NCI-H82 treated with DMSO at 0.1 percent for 48 hours (cell line): ENCODE results near the gene RDX.

Source experiments
- DNase-seq: peaks from one replicate; lab custom pipeline; 2025; ENCODE audit not compliant: unreplicated experiment; lab: John Stamatoyannopoulos, UW

RDX gene

GRCh38 chr11:110174645-110175310 is 121.6 kb downstream of the RDX start:
- DNase-seq: no peak

- no peak for DNase-seq
Measured at GRCh38 chr11:110173811-110174644, 122.4 kb downstream of the RDX start.

DNA sequence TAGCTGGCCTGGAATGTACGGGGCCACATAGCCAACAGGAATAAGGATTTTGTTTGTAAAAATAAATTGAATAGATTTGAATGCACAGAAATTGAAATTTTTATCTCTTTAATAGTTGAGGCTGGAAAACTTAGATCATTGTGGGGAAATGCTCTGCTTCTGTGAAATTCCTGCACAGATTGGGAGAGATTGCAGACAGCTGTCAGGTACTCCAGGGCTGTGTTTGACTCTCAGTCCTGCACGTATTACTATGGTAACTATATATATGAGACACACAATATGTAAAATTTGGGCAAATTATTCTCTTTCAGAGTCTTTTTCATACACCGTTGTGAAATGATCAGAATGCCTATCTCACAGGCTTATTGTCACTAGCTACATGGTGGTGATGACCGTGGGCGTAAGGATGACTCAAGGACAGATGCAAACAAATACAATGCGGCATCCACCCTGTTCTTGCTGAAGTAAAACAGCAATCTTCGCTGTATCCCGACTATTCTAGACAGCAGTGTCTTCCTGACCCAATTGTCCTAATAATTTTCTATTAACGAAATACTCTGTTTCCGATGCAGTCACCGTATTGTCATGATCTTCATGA is 123.8 kb downstream of the RDX start:
- no peak for DNase-seq

- no peak for DNase-seq
Measured at GRCh38 chr11:110169738-110170137, 126.7 kb downstream of the RDX start.

DNA sequence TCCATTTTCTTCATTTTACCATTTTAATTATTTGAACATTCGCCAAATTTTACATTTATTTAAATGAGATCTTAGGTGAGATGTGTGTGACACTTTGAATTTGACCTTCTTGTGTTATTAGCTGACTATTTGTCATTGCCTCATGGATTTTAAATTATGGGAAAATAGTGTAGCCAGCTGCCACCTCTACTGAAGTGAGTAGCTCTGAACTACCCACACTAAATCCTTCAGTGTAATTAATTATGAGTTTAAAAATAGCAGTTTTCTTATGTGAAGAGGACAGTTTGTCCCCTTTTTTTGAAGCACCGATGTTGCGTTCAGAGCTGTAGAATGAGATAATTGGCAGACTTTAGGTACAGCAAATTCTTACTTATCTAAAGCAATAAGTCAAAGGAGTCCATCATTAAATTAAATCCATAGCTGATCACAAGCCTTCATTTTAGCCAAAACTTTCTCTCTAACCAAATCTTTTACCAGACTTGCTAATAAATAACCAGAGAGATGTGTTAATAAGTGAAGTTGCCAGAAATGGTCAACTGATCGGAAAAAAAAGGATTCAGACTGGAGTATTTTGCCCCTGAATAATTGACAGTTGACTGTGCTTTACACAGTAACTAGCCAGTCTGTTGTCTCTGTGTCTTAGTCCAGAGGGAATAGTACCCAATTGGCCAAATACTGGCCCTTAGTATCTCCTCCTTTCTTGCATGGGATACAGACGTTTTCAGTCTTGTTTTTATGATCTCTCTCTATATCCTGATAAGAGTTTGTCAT is 128.2 kb downstream of the RDX start:
- DNase-seq: no peak

DNA sequence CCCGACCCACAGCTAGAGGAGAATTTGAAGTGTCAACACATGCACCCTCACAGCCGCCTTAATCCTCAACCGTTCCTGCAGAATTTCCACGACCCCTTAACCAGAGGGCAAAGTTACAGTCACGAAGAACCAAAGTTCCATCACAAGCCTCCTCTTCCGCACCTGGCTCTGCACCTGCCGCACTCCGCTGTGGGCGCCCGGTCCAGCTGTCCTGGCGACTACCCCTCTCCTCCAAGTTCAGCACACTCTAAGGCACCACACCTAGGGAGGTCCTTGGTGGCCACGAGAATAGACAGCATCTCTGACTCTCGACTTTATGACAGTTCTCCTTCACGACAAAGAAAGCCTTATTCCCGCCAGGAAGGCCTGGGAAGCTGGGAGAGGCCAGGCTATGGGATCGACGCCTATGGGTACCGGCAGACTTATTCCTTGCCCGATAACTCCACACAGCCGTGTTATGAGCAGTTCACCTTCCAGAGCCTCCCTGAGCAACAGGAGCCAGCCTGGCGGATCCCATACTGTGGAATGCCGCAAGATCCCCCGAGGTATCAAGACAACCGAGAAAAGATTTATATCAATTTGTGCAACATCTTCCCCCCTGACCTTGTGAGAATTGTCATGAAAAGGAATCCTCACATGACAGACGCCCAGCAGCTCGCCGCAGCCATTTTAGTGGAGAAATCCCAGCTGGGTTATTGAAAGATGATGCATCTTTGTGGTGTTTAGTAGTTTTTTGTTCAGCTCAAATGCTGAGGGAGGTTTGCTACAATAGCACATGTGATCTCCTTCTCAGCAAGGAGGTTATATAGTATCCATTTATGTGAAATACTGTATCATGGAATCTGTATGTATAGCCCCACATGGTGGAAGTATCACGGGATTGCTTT is 131.1 kb downstream of the RDX start:
- no peak for DNase-seq

- DNase-seq: no peak
Measured at GRCh38 chr11:110162216-110162615, 134.2 kb downstream of the RDX start.

DNA sequence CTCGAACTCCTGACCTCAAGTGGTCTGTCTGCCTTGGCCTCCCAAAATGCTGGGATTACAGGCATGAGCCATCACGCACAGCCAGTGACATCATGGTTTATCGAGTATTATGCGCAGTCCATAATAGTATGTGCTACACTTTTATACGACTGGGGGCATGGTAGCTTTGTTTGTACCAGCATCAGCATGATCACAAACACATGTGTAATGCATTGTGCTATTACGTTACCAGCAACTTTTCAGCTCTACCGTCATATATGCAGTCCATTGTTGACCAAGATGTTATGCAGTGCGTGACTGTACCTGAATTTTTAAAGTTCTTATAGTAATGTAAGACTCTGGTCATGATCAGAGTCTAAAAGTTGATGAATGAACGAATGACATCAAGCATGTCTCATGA is 135.4 kb downstream of the RDX start:
- DNase-seq: no peak

- DNase-seq: no peak
Measured at GRCh38 chr11:110160437-110160836, 136.0 kb downstream of the RDX start.

DNA sequence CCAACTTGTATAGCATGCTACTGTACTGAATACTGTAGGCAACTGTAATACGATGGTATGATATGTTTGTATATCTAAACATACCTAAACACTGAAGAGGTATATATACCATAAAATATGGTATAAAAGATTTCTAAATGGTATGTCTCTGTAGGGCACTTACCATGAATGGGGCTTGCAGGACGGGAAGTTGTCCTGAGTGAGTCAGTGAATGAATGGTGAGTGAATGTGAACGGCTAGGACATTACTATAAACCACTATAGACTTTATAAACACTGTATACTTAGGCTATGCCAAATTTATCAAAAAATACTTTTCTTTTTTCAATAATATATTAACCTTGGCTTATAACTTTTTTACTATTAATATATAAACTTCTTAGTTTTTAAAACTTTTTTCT is 136.4 kb downstream of the RDX start:
- DNase-seq: no peak

- DNase-seq: no peak
Measured at GRCh38 chr11:110159476-110159875, 136.9 kb downstream of the RDX start.

DNA sequence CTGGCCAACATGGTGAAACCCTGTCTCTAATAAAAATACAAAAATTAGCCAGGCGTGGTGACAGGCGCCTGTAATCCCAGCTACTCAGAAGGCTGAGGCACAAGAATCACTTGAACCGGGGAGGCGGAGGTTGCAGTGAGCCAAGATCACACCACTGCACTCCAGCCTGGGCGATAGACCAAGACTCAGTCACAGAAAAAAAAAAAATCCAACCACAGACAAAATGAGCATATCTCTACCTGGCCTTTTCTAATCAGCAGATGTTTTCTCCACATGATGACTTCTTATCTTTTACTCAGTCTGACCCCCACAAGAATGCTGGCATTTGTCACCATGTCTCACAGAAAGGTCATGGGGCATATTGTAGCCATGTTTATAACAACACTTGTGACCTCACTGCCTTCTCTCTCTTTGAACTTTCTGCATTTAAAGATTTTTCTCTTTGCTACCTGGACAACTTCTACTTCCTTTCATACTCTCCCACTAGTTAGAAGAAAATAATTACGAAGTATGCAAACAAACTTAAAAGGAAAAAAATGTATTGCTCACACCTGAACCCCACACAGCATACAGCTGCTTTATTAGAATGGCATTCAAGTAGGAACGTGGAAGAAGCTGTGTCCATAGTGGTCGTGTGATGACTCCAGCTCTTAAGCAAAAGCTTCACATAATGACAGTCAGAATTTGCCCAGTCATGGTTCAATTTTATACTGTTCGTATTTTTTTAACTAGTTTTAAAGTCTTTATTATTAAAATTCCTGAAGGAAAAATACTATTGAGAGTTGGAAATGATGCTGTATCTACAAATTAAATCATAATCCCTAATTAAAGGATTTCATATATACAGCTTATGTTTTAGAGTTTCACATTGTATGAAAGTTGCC is 137.9 kb downstream of the RDX start:
- DNase-seq: no peak

- no peak for DNase-seq
Measured at GRCh38 chr11:110156503-110156902, 139.9 kb downstream of the RDX start.

DNA sequence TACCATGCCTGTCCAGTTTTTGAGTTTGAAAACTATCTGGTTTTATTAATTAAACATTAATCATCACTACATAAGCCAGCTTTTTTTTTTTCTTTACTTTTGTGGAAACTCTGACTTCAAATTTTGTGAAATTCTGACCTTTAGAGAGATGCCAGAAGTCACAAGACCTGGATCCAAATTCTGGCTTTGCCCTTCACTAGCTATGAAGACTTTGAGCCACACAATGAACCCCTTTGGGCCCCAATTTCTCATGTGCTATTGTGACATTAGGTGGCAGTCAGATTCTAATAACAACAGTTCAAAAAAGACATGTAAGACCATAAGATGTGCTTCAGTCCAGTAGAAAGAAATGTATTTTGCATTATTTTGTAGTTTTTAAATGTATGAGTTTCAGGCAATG is 142.9 kb downstream of the RDX start:
- no peak for DNase-seq

DNA sequence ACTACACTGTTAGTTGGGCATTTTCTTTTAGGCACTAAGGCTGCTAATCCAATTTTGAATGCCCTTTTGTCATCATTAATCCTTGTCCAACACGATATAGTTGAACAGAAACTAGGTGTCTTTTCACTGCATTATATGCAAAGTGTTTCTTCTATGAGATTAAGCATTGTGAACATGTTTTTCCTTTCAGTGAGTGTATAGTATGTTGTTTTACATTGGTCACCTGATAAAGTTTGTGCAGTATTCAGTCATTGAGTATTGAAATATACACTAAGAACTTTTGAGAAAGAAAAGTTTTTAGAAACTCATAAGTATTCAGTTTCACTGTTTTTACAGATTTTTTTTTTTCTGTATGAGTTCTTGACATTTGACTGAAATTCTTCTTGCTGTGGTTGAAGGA is 144.2 kb downstream of the RDX start:
- DNase-seq: no peak

- DNase-seq: no peak
Measured at GRCh38 chr11:110148775-110149744, 147.4 kb downstream of the RDX start.

DNA sequence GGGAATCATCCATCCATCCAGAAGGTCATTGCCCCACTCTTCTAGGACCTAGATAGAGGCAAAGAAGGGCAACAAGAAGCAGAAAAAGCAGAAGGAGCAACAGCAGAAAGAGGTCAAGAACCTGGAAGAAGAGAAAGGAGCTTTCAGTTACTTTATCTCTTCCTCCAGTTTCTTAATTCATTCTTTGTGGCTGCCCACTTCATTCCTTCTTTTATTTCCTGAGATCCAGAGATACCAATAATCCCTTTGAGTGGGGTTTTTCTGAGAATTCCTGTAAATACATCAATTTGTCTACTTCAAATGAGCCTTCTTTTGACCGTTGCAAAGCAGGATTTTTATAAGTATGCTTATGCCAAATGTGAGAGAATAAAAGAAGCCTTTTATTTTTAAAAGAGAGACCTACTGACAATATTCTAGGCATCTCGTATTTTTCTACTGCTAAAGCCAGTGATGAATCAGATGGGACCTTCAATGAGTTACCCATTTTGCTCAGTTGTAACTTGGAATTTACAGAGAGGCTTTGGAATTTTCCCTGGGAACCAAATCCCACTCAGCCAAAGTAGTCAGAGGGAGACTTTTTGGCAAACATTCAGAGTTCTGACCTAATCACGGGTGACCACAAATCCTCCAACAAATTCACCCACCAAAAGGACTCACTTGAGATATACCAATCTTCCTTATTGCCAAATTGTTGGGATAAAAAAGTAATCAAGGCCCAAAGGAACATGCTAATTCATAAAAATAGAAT is 148.3 kb downstream of the RDX start:
- DNase-seq: no peak

- DNase-seq: no peak
Measured at GRCh38 chr11:110141812-110142211, 154.6 kb downstream of the RDX start.
